ENCODE measurements around the gene DERA.
"Not testable (repeated sequence)": the region's sequence is repeated elsewhere in the genome, so short reads cannot be mapped to it uniquely, and the experiment has no call there.

The DERA gene

DNA sequence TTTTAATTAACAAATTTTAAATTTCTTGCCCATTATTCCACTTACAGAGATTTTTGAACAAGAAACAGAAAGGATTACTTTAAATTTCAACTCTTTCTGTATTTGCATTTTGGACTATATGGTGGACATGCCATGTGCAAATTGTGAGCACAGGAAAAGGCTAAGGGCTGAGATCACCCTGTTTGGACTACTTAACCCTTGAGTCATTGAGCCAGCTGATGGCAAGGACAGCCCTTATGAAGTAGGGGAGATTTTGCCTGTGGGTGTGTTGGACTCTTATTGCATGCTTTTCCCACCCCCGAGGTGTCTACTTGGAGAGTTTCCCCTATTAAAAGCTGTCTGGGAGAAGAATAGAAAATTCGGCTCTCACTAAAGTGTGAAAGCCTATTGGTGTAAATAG is 17.2 kb downstream of the DERA start:
- TF ChIP-seq POLR2A (IDR thresholded peaks at IDR 0.05; ENCODE audit: low read depth, low read length), result no peak
- peak; percentile 99 for FAIRE-seq
- peak; percentile 44 for DNase-seq (ENCODE audit: insufficient read length, low spot score)

DNA sequence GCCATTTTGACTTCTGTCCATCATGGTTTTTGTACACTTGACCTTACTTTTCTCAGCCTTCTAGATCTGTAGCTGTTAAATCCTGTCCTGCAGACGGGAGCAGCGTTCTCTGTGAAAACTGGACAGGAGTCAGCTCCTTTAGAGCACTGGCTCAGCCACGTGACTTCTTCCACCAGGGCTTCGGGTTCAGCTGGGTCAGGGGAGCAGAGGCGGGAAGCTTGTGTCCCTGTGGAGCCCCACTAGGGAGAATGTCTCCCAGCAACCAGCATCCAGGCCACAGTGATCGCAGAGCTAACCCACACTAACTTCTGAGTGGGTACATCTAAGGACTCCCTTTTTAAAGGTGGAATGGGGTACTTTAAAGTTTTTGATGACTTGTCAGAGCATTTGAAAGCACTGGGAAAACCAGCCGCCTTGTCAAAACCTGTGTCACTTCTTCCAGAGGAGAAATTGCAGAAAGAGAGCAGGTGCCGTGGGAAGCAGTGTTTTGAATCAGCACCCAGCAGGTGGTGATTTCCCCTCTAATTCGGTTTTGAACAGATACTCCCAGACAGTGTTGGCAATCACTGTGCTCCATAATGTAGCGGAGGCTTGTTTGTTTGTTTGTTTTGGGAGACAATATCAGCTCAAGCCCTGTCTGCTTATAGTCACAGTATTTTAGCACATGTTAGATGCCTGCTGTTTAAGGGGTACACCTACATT is 17.9 kb downstream of the DERA start:
- no peak for TF ChIP-seq POLR2A (IDR thresholded peaks at IDR 0.05; ENCODE audit: low read depth, low read length)
- FAIRE-seq, result peak; percentile 64
- no peak for DNase-seq (ENCODE audit: insufficient read length, low spot score)

DNA sequence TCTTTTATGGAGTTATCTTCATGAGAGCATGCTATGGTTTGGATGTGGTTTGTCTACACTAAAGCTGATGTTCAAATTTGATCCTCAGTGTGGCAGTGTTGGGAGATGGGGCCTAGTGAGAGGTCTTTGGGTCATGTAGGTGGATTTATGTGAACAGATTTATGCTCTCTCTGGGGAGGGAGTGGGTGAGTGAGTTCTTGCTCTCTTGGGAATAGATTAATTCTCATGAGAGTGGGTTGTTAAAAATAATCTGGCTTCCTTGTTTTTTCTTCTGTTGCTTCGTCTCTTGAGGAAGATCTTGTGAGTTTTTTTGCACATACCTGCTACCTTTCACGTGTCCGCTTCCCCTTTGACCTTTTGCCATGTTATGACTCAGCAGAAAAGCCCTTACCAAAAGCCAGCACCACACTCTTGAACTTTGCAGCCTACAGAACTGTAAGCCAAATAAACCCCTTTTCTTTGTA is 20.5 kb downstream of the DERA start:
- DNase-seq (ENCODE audit: insufficient read length, low spot score) (no peak), FAIRE-seq (peak; percentile 36)
- TF ChIP-seq POLR2A (IDR thresholded peaks at IDR 0.05; ENCODE audit: low read depth, low read length), result no peak

DNA sequence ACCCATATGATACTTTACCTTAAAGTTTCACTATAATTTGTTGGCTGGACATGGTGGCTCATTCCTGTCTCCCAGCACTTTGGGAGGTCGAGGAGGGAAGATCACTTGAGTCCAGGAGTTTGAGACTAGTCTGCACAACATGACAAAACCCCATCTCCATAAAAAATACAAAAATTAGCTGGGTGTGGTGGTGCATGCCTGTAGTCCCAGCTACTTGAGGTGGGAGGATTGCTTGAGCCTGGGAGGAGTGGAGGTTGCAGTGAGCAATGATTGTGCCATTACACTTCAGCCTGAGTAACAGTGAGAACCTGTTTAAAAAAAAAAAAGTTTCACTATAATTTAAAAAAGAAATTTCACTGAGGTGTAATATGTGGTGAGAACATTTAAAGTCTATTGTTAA is 21.2 kb downstream of the DERA start:
- no peak for DNase-seq (ENCODE audit: insufficient read length, low spot score)
- no peak for FAIRE-seq
- no peak for TF ChIP-seq POLR2A (IDR thresholded peaks at IDR 0.05; ENCODE audit: low read depth, low read length)

DNA sequence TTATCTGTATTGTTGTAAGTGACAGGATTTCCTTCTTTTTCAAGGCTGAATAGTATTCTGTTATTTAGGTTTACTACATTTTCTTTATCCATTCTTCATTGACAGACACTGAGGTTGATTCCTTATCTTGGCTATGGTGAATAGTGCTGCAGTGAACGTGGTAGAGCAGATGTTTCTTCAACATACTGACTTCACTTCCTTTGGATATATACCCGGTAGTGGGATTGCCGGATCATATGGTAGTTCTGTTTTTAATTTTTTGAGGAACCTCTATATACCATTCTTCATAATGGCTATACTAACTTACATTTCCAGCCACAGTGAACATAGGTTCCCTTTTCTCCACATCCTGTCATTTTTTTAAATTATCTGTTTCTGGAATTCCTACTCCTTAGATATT is 21.8 kb downstream of the DERA start:
- no peak for DNase-seq (ENCODE audit: insufficient read length, low spot score)
- no peak for TF ChIP-seq POLR2A (IDR thresholded peaks at IDR 0.05; ENCODE audit: low read depth, low read length)
- no peak for FAIRE-seq

DNA sequence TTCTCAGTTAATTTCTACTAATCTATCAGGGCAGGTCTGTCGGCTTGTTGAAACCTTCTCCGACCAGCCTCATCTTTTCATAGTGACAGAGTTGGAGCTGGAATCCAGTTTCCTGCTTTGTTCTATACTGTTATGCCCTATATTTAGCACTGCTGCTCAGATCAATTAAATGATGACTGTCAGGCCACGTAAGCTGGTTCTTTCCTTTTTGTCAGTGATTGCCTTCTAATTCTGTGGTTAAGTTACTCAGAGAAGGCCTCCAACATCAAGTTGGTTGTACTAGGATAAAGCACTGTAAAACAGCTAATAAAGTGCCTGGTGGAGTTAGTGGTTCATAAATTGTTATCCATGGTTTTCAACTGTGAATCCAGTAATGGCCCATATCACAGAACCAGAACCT is 22.6 kb downstream of the DERA start:
- DNase-seq (ENCODE audit: insufficient read length, low spot score), result no peak
- no peak for FAIRE-seq
- no peak for TF ChIP-seq POLR2A (IDR thresholded peaks at IDR 0.05; ENCODE audit: low read depth, low read length)

DNA sequence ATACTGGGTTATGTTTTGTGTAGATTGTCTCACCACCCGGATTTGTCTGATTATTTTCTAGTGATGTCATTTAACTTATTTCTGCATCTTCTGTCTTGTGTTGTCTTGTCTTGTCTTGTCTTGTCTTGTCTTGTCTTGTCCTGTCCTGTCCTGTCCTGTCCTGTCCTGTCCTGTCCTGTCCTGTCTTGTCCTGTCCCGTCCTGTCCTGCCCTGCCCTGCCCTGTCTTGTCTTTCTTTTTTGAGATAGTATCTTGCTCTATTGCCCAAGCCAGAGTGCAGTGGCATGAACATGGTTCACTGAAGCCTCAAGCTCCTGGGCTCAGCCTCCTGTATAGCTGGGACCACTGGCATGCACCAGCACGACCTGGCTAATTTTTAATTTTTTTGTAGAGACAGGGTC is 25.6 kb downstream of the DERA start:
- DNase-seq (ENCODE audit: insufficient read length, low spot score) (no peak), FAIRE-seq (no peak)
- TF ChIP-seq POLR2A (IDR thresholded peaks at IDR 0.05; ENCODE audit: low read depth, low read length), result no peak

DNA sequence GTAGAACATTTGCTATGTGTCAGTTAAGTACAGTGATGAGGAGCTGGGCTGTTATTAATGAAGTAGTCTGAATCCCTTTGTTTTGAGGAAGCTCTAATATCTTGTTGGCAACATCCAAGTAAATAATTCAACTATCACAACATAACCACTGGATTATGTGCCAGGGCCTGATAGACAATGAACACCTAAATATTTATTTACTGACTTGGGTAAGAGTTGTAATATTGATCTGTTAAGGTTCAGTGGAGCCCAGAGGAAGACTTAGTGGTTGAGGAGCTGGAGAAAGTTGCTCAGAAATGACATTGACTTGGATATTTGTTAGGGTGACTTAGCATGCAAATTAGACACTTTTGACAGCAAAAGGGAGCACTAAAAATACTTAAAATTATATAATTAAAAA is 26.8 kb downstream of the DERA start:
- TF ChIP-seq POLR2A (IDR thresholded peaks at IDR 0.05; ENCODE audit: low read depth, low read length), result no peak
- FAIRE-seq (no peak), DNase-seq (ENCODE audit: insufficient read length, low spot score) (no peak)

DNA sequence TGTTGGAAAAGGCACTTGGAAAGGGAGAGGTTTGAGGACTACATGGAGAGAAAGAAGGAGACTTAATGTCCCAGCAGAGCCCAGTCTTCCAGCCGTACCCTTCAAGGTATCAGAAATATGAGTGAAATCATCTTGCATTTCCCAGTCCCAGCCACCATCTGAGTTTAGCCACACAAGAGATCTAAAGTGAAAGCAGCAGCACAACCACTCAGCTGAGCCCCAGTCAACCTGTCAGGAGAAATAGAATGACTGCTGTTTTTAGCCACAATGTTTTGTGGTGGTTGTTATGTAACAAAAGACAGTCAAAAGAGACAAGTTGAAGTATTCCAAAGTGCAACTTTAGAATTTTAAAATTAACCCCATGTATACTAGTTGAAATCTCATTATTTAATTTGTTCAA is 28.0 kb downstream of the DERA start:
- DNase-seq (ENCODE audit: insufficient read length, low spot score) (no peak), FAIRE-seq (no peak)
- no peak for TF ChIP-seq POLR2A (IDR thresholded peaks at IDR 0.05; ENCODE audit: low read depth, low read length)

DNA sequence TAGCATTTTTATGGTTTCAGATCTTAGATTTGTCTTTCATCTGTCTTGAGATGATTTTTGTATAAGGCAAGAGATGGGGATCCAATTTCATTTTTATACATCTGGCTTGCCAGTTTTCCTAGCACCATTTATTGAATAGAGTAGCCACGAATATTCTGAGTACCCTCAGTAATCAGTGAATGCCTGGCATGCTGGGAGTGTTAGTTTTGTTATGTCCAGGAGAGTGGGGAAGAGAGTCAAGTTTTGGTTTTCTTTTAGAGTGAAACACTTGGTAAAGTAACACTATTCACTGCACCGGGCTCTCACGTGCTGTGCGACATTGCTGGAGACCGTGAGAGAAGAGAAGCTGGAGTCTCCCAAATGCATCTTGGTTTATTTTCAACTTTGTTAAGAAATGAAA is 31.3 kb downstream of the DERA start:
- DNase-seq (ENCODE audit: insufficient read length, low spot score) (no peak), FAIRE-seq (no peak)
- no peak for TF ChIP-seq POLR2A (IDR thresholded peaks at IDR 0.05; ENCODE audit: low read depth, low read length)

DNA sequence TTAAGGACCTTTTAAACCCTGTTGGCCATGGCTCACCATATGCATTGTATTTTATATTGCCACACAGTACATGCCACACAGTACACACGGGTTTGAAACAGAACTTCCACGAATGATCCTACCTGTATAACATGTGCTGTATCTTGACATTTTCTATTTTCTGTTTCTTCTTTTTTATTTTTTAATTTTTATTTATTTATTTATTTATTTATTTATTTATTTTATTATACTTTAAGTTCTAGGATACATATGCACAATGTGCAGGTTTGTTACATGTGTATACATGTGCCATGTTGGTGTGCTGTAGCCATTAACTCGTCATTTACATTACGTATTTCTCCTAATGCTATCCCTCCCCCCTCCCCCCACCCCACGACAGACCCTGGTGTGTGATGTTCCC is 32.4 kb downstream of the DERA start:
- FAIRE-seq; DNase-seq (ENCODE audit: insufficient read length, low spot score): not testable (repeated sequence)

DNA sequence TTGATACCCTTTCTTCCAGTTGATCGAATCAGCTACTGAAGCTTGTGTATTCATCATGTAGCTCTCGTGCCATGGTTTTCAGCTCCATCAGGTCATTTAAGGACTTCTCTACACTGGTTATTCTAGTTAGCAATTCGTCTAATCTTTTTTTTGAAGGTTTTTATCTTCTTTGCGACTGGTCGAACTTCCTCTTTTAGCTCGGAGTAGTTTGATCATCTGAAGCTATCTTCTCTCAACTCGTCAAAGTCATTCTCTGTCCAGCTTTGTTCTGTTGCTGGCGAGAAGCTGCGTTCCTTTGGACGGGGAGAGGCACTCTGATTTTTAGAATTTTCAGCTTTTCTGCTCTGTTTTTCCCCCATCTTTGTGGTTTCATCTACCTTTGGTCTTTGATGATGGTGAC is 37.3 kb downstream of the DERA start:
- not testable (repeated sequence) for DNase-seq (ENCODE audit: insufficient read length, low spot score); FAIRE-seq

DNA sequence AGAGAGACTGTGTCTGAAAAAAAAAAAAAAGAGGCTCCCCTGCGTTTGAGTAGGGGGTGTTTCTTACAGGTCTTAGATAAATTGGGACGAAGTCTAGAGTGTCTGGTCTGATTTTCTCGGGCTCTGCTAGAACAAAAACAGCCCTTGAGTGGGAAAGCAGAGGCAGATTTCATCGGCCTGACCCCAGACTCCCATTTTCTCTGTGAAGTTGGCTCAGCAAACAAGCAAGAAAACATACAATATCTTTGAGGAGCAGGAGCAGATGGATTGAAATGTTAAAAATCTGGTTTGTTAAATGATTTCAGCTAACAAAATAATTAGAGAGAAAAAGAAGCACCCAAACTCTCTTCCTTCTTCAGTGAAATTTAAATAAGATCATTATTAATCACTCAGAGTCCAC is 44.1 kb downstream of the DERA start:
- DNase-seq (ENCODE audit: insufficient read length, low spot score) (no peak), FAIRE-seq (no peak)
- TF ChIP-seq POLR2A (IDR thresholded peaks at IDR 0.05; ENCODE audit: low read depth, low read length), result no peak

DNA sequence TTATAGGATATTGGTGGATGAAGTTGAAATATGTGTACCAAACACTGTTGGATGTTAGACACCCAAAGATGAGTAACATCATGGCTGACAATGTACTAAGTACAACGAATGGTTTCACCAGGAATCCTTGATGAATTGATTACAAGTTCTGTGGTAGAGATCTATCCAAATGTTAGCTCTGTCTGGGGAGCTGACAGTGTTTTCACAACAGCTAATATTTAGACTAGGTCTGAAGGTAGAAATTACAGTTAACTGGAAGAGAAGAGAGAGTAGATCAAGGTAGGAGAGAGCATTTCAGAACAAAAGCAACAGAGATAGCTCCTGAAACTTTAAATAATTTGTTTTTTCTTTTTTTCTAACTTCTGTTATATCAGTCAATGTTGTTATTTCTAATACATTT is 44.9 kb downstream of the DERA start:
- FAIRE-seq (no peak), DNase-seq (ENCODE audit: insufficient read length, low spot score) (no peak)
- no peak for TF ChIP-seq POLR2A (IDR thresholded peaks at IDR 0.05; ENCODE audit: low read depth, low read length)

DNA sequence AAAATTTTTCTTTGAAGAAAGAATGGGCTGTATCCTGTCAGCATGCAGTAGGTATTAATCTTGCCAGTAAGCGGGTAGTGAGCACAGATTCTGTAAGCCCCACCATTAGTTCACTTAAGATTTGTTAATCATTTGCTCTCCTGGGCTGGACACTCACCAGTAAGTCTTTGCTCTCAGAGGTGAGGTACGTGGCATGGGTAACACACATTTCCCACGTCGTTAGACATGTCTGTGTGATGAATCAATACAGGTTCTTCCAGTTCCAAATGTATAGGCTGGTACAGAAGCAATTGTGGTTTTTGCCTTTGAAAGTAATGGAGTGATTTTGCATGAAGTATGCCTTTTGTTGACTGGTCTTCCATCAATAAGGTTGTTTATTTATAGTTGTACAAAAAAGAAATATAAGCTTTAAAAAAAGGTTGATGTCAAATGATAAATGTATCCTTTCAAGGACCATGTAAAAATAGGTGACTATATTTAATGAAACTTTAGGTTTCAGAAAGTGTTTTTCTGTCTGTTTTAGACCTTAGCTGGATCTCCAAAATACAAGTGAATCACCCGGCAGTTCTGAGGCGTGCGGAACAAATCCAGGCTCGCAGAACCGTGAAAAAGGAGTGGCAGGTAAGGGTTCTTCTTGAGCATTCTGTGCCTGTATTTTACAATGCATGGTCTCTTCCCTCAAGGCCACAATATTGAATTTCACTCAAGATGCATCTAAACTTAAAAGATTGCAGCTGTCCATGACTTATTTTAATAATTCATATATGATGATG is 45.5 kb downstream of the DERA start:
- TF ChIP-seq POLR2A (IDR thresholded peaks at IDR 0.05; ENCODE audit: low read depth, low read length), result no peak
- no peak for FAIRE-seq
- no peak for DNase-seq (ENCODE audit: insufficient read length, low spot score)
